GM12891 (cell line): ENCODE results near the gene ACTG2.

Experiments
- POLR2A ChIP-seq: IDR thresholded peaks from 2 replicates; pipeline ENCODE4 v1.6.1; 2011; ENCODE audit warnings: low read depth, low read length, control low read depth
- POLR2AphosphoS5 ChIP-seq: IDR thresholded peaks from 2 replicates; pipeline ENCODE4 v1.6.1; 2011; ENCODE audit warnings: low read depth, low read length, control low read depth
- TAF1 ChIP-seq: IDR thresholded peaks from 2 replicates; pipeline ENCODE4 v1.6.1; 2011; ENCODE audit warnings: low read depth, low read length, control low read depth

DNA sequence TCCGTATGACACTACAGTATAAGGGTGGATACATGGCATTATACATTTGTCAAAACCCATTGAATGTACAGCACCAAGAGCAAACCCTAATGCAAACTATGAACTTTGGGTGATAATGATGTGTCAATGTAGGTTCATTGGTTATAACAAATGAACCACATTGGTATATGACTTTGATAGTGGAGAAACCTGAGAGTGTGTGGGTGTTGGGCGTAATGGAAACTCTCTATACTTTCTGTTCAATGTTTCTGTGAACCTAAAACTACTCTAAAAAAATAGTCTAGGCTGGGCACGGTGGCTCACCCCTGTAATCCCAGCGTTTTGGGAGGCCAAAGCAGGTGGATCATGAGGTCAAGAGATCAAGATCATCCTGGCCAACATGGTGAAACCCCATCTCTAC lies 6.5 kb upstream of the ACTG2 start:
- TF ChIP-seq POLR2A, result no peak
- no peak for TF ChIP-seq POLR2AphosphoS5
- no peak for TF ChIP-seq TAF1
